Activated T-cell treated with anti-CD3 and anti-CD28 coated beads for 24 hours (primary cell): ENCODE data around the gene TTLL6.
"Not testable (repeated sequence)": the region's sequence is repeated elsewhere in the genome, so short reads cannot be mapped to it uniquely, and the experiment has no call there.

Experiments used
- DNase-seq: peaks from one replicate; pipeline ENCODE4 v3.0.0-alpha.2; 2020; ENCODE audit warnings: low read depth

Gene TTLL6

DNA sequence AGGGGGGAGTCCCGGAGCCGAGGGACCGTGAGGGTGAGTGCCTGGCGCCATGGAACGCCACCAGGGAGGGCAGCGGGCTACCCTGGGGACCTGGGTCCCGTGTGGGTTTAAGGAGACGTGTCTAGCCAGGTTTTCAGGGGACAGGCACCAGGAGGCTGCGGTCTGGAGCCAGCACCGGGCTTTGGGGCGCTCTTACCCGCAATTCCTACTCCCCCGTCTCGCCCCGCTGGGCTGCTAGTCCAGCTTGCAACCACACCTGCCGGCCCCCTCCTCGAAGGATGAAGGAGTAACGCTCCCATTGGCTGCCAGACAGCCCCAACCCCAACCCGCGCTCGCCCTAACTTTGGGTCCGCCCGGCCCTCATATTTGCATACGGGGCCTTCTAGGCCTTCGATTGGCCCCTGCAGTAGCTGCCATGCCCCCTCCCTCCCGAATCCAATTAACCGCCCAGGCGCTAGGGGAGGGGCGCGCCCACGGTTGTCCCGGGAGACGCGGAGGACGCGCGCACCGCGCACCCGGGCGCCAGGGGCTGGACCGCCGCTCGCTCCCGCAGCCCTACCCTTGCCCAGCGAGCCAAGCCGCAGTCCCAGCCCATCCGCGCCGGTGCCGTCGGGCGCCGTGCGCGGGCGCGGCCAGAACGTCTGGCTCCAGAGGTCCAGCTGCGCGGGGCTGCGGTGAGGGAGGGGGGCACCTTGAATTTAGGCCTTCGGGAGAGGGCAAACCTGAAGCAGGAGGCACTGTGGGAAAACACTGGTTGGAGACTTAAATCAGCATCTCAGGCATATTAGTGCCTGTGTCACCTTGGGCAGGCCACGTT is at the start of gene TTLL6:
Gene TTLL6 (minus strand): TSS at position 456 of the 817 bp plus-strand sequence. CDS start 157 bp downstream, at position 299.
- peak; percentile 67 for DNase-seq

DNA sequence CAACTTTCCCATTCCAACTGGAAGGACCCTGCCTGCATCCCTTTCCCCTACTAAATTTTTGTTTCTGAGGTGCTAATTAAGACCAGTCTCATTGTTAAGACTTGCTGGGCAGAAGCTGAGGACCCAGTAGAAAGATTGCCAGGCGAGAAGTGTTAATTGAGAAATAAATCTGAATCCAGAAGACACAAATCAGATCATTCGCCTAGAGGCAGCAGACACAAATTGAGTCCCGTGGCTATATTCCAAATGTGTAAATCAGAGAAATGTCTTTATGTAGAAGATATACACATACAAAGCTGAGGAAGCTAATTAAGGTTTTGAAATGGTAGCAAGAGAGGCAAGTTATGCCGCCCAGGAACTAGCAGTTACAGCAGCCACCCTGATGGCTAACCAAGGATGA is 43.4 kb upstream of the TTLL6 start:
- no peak for DNase-seq

DNA sequence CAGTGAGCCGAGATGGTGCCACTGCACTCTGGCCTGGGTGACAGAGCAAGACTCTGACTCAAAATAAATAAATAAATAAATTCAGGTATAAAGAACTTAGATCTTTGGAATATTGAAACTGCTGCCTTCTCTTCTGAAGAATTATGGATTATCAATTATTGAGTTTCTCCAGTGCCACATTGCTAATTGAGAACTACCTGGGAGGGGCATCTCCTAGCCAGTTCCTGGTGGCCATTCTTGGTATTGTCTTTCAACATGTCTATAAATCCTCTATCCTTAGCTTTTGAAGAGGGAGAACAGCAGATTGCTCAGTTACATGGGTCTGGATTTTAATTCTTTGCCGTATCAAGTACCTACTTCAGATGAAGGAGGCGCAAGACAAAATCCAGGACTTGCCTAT is 43.0 kb upstream of the TTLL6 start:
- no peak for DNase-seq

DNA sequence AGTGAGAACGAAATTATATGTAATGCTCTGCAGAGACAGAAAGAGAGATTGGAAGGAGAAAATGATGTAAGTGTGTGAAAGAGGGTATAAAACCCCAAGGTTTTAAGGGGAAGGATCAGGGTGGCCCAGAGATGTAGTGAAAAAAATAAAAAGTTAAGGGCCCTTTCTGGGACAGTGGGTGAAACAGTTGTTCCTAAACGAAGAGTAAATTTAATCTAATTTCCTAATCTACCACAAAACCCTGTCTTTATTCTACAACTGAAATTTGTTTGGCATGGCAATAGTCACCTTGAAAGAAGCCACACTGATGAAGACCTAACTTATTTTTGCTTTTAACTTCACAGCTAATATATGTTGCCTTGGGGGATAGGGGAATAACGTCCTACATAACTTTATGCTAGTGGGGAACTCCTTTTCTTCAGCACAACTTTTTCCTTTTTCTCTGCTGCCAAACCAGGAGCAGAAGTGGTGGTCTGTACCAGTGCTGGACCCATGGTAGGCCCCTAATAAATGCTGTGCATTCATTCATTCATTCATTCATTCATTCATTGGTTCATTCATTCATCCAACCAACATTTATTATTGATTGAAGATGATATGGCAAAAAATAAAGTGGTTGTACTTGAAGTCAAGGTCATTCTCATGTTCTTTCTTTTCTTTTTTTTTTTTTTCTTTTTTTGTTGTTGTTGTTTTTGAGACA is 39.2 kb upstream of the TTLL6 start:
- no peak for DNase-seq

DNA sequence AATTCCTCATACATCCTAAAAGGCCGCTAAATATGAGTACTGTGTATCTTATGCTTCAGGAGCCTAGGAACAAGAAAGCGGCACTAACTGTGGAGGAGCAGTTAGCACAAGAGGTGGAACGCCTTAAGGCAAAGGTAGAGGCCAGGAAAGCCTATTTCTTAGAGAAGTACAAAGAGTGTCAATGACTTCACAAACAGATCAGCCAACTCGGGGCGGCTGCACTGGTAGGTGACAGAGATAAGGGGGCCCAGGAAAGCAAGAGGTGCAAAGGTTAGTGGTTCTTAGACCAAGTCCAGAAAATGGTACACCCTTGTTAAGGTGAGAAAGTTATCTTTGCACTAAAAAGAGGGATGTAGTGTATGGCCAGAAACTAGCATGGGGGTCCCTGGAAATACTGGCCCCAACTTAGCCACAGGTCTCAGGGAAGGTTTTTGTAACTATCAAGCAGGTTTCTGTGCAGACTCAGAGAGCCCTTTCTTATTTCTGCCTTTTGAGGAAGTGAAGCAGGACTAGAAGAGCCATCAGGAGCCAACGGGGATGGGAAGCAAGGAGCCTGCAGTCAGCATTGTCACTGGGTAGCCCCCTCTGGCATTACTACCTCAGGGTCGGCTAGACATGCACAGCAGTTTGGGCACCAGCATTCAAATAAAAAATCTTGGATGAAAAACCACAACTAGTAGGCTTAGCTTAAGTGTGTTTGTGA is 37.9 kb upstream of the TTLL6 start:
- no peak for DNase-seq

DNA sequence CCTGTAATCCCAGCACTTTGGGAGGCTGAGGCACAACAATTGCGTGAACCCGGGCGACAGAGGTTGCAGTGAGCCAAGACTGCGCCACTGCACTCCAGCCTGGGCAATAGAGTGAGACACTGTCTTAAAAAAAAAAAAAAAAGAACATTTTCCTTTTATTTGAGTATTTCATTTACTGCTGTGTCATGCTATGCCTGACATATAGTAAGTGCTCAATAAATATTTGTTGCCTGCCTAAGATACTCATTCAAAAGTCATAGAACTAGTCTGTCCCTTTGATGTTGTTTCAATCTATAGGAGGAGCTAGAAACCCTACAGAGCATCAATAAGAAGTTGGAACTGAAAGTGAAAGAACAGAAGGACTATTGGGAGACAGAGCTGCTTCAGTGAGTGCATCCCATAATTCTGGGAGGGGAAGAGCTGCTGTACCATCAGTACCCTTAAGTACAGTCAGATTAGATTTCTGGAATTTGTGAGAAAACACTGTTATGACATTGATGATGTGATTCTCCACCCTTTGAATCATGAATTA is 33.8 kb upstream of the TTLL6 start:
- no peak for DNase-seq

DNA sequence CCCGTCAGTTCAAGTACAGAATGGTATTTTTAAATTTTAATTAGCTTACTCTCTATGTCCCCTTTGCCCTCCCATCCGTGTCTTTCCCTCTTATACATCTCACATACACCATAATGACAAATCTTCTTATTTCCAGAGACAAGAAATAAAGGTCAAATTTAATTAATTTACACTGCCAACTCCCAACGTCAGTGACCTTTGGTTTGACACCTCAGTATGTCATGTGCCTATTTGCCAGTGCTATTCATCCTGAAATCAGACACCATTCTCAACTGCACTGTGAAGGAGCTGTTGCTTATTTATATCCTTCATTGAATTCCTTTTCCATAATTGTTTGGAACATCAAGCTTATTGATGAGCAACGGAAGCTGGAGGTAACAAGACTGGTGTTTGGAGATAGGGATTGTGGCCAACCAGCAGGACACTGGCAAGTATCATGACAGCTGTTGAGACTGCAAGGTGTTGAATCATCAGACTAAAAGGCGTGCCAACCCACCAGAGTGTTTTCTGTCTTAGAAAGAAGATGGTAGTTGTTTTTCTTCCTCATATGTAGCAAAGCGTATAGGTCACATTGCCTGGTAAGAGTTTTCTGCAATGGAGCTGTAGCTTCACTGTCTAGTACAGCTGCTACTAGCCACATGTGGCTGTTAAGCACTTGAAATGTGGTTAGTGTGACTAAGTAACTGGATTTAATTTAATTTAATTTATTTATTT is 26.3 kb upstream of the TTLL6 start:
- DNase-seq: no peak

DNA sequence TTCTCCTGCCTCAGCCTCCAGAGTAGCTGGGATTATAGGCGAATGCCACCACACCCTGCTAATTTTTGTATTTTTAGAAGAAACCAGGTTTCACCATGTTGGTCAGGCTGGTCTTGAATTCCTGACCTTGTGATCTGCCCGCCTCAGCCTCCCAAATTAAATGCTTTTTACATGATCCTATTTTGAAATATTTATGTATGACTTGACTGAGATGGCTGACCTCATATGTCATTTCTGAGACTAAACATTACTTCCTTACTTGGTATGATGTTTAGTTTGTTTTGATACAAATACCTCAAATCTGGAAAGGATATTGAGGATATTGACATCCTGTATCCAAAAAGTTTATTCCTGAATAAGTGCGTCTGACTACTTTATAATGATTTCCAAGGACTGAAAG is 25.7 kb upstream of the TTLL6 start:
- no peak for DNase-seq

DNA sequence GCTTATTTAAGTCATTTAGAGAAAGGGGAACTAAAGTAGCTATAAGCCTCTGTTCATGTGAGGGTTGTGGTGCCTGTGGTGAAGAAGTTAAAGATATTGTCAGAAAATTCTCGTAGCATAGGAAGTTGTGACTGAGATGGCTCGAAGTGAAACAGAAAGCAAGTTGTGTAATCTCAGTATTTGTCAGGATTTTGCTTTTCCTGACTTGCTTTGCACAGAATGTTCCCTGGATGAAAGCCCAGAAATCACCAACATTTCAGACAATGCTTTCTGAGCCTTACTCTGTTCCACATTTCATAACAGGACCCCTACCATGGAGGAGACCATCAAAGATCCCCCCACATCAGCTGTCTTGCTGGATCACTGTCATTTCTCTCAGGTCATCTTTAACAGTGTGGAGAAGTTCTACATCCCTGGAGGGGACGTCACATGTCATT is 24.4 kb upstream of the TTLL6 start:
- peak; percentile 12 for DNase-seq

DNA sequence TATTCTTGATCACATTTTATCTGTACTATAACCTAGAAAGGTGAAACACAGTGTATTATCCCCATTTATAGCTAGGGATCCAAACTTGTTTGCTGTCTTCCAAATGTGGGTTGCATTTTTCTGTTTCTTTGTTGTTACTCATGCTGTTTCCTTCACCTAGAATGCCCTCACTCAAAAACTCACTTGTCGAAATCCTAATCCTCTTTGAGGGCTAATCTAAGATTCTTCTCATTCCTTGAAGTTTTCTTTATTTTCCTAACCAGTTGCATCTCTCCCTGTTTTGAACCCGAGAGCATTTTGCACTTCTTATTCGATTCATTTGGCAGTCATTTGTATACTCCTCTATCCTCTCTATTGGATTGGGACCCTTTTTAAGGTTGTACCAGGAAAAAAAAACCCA is 23.4 kb upstream of the TTLL6 start:
- DNase-seq: no peak

DNA sequence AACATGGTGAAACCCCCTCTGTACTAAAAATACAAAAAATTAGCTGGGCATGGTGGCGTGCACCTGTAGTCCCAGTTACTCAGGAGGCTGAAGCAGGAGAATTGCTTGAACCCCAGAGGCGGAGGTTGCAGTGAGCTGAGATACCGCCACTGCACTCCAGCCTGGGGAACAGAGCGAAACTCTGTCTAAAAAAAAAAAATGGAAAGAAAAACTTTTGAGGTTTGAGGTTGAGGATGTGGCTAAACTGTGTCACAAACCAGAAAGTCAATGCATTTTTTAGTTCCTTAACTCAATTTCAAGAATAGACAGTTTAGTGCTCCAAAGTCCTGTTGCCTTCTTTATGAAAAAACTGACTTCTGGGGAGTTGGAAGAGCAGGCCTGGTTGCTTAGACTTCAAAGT is 20.4 kb upstream of the TTLL6 start:
- peak; percentile 11 for DNase-seq

DNA sequence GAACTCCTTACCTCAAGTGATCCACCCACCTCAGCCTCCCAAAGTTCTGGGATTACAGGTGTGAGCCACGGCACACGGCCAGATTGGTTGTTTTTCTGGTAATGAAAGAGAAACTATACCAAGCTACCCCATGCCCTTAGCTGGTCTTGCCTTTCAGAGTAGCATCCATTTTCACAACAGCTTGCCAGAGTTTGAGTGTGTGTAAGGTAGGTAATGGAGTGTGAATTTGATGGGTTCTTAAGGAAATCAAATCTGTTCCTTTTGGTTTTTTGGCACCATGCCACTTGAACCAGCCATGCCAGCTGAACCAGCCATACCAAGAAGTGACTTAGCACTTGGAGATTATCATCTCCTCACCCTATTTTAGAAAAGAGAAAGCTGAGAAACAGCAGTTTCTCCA is 18.9 kb upstream of the TTLL6 start:
- no peak for DNase-seq

DNA sequence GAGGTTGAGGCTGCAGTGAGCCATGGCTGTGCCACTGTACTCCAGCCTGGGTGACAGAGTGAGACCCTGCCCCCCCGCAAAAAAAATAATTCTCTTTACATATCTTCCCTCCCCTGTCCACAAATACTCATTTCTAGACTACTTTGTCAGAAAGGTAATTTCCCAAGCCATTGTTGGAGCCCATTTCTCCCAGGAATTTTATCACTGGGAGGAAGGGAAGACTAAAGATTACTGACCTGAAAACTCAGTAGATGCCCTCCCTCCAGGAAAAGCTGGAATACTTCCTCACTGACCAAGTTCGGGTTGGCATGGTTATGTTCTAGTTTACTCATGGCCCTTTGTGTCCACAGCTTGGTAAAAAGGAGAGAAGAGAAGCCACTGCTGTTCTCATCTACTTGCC is 17.9 kb upstream of the TTLL6 start:
- no peak for DNase-seq

DNA sequence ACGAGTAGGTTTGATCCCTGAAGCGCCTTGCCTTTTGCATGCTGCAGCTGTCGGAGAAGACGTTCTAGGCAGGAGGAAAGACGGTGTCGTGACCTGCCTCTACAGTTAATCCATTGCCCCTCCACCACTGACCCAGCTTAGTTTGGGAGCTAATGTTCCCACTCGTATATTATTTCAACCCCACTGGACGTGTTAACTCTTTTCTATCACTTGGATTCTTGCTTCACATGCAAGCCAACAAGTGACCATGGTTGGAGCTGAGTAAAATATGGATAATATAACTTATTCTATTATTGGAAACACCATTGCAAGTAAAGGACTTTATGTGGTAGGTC is 14.5 kb upstream of the TTLL6 start:
- DNase-seq: no peak

DNA sequence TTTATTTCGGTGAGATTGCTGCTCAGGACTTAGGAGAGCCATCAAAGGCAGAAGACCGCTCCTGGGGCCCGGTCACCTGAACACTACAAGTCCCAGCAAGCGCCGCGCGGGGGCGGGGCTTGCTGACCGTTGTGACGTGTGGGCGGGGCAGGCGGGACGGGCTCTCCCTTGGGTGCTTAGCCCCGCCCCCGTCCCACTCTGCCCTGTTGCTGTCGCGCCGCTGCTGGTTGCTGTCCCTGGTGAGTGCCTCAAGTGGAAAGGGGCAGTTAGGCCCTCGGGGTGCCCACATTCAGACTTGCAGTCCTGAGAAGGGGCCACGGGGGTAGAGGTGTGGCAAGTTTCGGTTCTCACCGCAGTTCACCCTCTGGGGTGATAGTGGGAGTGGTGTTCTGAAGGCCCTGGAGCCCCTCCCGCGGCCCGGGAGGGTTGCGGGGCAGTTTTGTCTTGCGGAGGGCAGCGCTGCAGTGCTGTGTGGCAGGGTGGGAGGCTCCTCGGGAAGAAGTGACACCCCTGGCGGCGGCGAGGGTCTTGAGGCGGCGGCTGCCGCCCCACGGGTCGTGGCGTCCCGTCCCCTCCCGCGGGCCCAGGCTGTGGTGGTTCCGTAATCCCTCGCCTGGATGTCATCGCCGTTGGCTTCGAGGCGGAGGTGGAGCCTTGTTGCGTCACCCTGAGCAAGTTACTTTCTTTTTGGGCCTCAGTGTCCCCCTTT is 14.0 kb upstream of the TTLL6 start, which contains the start of gene CALCOCO2:
Gene CALCOCO2 (plus strand): TSS at position 196 of the 709 bp plus-strand sequence. CDS start 10,673 bp downstream, outside the sequence.
- peak; percentile 80 for DNase-seq

DNA sequence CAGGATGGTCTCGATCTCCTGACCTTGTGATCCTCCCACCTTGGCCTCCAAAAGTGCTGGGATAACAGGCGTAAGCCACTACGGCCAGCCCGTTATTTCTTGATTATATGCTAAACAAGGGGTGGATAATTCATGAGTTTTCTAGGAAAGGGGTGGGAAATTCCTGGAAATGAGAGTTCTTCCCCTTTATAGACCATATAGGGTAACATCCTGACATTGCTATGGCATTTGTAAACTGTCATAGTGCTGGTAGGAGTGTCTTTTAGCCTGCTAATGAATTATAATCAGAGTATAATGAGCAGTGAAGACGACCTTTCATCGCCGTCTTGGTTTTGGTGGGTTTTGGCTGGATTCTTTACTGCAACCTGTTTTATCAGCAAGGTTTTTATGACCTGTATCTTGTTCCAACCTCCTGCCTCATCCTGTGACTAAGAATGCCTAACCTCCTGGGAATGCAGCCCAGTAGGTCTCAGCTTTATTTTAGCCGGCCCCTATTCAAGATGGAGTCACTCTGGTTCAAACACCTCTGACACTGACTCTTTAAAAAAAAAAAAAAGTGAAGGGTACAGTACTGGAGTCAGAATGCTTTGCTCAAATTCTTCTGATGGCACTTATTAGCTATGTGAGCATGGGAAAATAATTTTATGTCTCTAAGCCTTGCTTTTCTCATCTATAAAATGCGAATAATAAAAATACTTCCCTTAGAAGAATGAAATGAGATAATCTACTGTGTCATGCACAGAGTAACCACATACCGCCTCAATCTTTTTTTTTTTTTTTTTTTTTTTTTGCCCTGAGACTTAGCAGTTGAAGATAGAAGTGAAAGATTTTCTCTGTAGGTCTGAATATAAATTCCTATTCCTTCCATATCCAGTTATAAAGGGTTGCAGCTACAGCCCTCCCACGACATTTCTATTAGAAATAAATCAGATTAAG is 8.7 kb upstream of the TTLL6 start:
- DNase-seq: no peak

DNA sequence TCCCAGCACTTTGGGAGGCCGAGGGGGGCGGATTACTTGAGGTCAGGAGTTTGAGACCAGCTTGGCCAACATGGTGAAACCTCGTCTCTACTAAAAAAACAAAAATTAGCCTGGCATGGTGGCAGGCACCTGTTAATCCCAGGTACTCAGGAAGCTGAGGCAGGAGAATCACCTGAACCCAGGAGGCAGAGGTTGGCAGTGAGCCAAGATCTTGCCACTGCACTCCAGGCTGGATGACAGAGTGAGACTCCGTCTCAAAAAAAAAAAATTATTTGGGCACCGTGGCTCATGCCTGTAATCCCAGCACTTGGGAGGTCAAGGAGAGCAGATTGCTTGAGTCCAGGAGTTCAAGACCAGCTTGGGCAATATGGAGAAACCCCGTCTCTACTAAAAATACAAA is 3.9 kb upstream of the TTLL6 start:
- not testable (repeated sequence) for DNase-seq

DNA sequence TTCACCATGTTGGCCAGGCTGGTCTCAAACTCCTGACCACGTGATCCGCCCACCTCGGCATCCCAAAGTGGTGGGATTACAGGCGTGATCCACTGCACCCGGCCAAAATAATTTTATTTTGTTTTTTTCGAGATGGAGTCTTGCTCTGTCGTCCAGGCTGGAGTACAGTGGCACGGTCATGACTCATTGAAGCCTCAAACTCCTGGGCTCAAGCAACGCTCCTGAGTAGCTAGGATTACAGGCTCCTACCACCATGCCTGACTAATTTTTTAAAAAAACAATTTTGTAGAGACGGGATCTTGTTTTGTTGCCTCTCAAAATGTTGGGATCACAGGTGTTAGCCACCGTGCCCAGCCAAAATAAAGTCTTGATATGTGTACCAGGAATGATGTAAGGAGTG is 2.4 kb upstream of the TTLL6 start:
- DNase-seq: no peak

DNA sequence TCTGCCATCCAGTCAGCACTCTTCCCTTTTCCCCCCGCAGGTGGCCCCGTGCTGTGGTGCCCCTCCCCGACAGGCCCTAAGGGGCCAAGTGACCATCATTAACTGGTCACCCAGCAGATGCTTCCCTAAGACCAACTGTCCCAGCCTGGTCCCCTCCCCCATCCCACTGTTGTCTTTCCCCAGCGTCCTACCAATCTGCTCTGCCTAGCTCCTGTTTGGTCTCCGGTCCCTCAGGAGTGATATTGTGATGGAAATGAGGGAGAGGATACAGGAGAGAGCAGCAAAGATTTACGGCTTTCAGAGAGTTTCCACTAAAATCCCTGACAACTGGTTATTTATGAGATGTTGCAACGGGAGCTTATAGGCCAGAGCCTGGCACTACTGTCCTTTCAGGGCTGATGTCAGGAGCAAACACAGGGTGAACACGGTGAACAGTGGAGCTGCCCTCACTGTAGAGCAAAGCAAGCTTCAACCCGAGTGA is 1.4 kb upstream of the TTLL6 start:
- no peak for DNase-seq

DNA sequence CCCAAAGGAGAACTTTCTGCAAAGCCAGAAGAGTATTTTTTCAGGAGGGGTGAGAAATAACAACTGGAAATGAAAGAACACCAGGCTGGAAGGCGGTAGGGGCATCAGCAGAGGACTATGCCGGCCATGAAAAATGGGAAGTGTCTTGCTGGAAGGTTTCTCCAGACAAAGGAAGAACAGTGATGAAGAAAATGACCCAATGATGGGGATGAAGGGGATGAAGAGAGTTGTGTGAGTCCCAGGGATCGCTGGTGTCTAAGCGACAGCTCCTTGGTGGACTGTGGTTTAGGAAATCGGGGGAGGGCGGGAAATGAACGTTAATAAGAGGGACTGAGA is 623 bp downstream of the TTLL6 start:
- DNase-seq: no peak
